ENCODE data around the gene LPP.

DNA sequence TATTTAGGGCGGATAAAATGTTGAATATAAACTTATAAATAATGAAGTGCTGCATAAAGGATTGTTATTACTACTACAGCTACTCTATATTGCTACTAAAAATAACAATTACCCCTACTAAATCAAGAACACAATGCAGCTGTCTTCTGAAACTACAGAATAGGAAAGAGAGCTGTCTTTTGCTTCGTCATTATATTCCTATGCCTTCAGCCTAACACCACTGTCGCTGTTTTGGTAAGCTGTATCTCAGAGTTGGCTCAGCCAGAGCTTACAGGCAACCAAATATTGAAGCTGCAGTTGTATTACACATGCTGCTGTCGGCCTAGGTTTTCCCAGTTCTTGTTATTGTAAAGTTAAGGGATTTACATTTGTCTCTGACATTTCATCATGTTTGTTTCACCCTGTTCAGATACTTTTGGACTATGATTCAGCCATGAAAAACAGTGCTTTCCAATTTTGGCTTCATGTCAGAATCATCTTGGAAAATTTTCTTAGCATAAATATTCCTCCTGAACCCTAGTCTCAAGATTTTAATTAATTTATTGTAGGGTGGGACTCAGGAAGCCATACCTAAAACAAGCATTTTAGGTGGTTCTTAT is 31.3 kb upstream of the LPP start:
- TF ChIP-seq PHF8 (IDR thresholded peaks at IDR 0.05; ENCODE audit: borderline replicate concordance, low read depth) = no peak
- TF ChIP-seq, protein P1, sequence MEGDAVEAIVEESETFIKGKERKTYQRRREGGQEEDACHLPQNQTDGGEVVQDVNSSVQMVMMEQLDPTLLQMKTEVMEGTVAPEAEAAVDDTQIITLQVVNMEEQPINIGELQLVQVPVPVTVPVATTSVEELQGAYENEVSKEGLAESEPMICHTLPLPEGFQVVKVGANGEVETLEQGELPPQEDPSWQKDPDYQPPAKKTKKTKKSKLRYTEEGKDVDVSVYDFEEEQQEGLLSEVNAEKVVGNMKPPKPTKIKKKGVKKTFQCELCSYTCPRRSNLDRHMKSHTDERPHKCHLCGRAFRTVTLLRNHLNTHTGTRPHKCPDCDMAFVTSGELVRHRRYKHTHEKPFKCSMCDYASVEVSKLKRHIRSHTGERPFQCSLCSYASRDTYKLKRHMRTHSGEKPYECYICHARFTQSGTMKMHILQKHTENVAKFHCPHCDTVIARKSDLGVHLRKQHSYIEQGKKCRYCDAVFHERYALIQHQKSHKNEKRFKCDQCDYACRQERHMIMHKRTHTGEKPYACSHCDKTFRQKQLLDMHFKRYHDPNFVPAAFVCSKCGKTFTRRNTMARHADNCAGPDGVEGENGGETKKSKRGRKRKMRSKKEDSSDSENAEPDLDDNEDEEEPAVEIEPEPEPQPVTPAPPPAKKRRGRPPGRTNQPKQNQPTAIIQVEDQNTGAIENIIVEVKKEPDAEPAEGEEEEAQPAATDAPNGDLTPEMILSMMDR (IDR thresholded peaks at IDR 0.05) = no peak
- TF ChIP-seq POLR2A (IDR thresholded peaks at IDR 0.05; ENCODE audit: low read length) = no peak
- TF ChIP-seq SMC3 (IDR thresholded peaks at IDR 0.05) = no peak
- no peak for TF ChIP-seq RFX5 (IDR thresholded peaks at IDR 0.05)
- TF ChIP-seq, protein P2, sequence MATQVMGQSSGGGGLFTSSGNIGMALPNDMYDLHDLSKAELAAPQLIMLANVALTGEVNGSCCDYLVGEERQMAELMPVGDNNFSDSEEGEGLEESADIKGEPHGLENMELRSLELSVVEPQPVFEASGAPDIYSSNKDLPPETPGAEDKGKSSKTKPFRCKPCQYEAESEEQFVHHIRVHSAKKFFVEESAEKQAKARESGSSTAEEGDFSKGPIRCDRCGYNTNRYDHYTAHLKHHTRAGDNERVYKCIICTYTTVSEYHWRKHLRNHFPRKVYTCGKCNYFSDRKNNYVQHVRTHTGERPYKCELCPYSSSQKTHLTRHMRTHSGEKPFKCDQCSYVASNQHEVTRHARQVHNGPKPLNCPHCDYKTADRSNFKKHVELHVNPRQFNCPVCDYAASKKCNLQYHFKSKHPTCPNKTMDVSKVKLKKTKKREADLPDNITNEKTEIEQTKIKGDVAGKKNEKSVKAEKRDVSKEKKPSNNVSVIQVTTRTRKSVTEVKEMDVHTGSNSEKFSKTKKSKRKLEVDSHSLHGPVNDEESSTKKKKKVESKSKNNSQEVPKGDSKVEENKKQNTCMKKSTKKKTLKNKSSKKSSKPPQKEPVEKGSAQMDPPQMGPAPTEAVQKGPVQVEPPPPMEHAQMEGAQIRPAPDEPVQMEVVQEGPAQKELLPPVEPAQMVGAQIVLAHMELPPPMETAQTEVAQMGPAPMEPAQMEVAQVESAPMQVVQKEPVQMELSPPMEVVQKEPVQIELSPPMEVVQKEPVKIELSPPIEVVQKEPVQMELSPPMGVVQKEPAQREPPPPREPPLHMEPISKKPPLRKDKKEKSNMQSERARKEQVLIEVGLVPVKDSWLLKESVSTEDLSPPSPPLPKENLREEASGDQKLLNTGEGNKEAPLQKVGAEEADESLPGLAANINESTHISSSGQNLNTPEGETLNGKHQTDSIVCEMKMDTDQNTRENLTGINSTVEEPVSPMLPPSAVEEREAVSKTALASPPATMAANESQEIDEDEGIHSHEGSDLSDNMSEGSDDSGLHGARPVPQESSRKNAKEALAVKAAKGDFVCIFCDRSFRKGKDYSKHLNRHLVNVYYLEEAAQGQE (IDR thresholded peaks at IDR 0.05) = no peak
- no peak for TF ChIP-seq CEBPB (IDR thresholded peaks at IDR 0.05)
- no peak for TF ChIP-seq MAZ (IDR thresholded peaks at IDR 0.05; ENCODE audit: borderline replicate concordance, low read depth, low read length)
- no peak for TF ChIP-seq KDM1A (IDR thresholded peaks at IDR 0.05; ENCODE audit: low read depth)
- no peak for TF ChIP-seq POLR2AphosphoS2 (conservative IDR thresholded peaks at IDR 0.05; ENCODE audit: low read length)
- no peak for TF ChIP-seq JUNB (IDR thresholded peaks at IDR 0.05)
- TF ChIP-seq FOXS1 (CRISPR knock-in tag; IDR thresholded peaks at IDR 0.05) = no peak
- no peak for TF ChIP-seq RAD21 (conservative IDR thresholded peaks at IDR 0.05 in 1 of 2, IDR thresholded peaks at IDR 0.05 in 1 of 2)
- TF ChIP-seq, protein P3, sequence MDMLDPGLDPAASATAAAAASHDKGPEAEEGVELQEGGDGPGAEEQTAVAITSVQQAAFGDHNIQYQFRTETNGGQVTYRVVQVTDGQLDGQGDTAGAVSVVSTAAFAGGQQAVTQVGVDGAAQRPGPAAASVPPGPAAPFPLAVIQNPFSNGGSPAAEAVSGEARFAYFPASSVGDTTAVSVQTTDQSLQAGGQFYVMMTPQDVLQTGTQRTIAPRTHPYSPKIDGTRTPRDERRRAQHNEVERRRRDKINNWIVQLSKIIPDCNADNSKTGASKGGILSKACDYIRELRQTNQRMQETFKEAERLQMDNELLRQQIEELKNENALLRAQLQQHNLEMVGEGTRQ (IDR thresholded peaks at IDR 0.05) = no peak
